Endothelial cell of umbilical vein (primary cell): ENCODE data around the gene DLEC1. TPM values are rescaled to one million over a fixed set of nuclear protein-coding genes. Genes with fewer than 3 reads are reported as not detected.

Source experiments
- BruUV-seq: library from RNA; stranded (reverse); fragments of 400-500 nt; replicated peaks from 2 replicates; lab custom pipeline; 2021; lab: Mats Ljungman, UMichigan
- CTCF ChIA-PET: fragments of 300-600, 350-600 bp; sonication (Branson Sonifier 250); formaldehyde crosslinking; loops from one replicate; lab custom pipeline; 2021; ENCODE audit warnings: antibody characterized with exemption, inconsistent platforms; lab: Charles Lee
- POLR2A ChIA-PET: fragments of 300-600, 350-600 bp; sonication (Branson Sonifier 250); formaldehyde crosslinking; loops from one replicate; lab custom pipeline; 2021; ENCODE audit warnings: antibody characterized with exemption, inconsistent platforms; lab: Charles Lee
- DNase-seq: peaks from one replicate; pipeline ENCODE4 v3.0.0-alpha.2; 2011; ENCODE audit warnings: low read depth, low spot score
- FAIRE-seq: peaks from 2 replicates; lab custom pipeline; 2011; peaks lifted over from hg19 to GRCh38; lab: Jason Lieb, UNC
- H2AFZ ChIP-seq: 2 replicates; pipeline ENCODE4 v1.6.0; 2012; ENCODE audit warnings: low read depth, low read length, control low read depth, inconsistent platforms
- H3K27ac ChIP-seq: 2 replicates; pipeline ENCODE4 v1.5.1; 2011; ENCODE audit warnings: low read depth, mild to moderate bottlenecking, control low read depth, low read length, moderate library complexity; ENCODE audit not compliant: insufficient read depth
- H3K27me3 ChIP-seq, 2 experiments: 2 replicates each; pipeline versions ENCODE4 v1.6.0 to v1.6.1; 2011; ENCODE audit warnings: low read length in 2 of 2, mixed read lengths in 1 of 2; ENCODE audit not compliant: control insufficient read depth in 2 of 2, insufficient read depth in 2 of 2
- H3K36me3 ChIP-seq, 2 experiments: 2 replicates in 1 of 2; 3 replicates in 1 of 2; pipeline ENCODE4 v1.5.1; 2011; ENCODE audit warnings: low read length in 2 of 2, mild to moderate bottlenecking in 1 of 2, moderate library complexity in 1 of 2; ENCODE audit not compliant: control insufficient read depth in 2 of 2, insufficient read depth in 2 of 2; ENCODE audit errors: extremely low read depth in 1 of 2
- H3K4me1 ChIP-seq: 3 replicates; pipeline ENCODE4 v1.5.1; 2011; ENCODE audit warnings: mild to moderate bottlenecking, low read length; ENCODE audit not compliant: control insufficient read depth, insufficient read depth; ENCODE audit errors: extremely low read depth
- H3K4me2 ChIP-seq: 2 replicates; pipeline ENCODE4 v1.6.1; 2011; ENCODE audit warnings: low read length, control low read depth, mixed read lengths; ENCODE audit not compliant: insufficient read depth
- H3K4me3 ChIP-seq, 3 experiments: fragments of 200-600 bp in 1 of 3; sonication (generic), shearing (Covaris generic) in 1 of 3; replicated peaks in 1 of 3; 2 replicates each; pipeline ENCODE4 v1.5.1; 2011 to 2016; ENCODE audit warnings: control low read depth in 3 of 3, low read length in 3 of 3, mild to moderate bottlenecking in 2 of 3, inconsistent platforms in 1 of 3, low read depth in 1 of 3, moderate library complexity in 1 of 3; ENCODE audit not compliant: insufficient read depth in 1 of 3
- H3K79me2 ChIP-seq: 2 replicates; pipeline ENCODE4 v1.6.0; 2012; ENCODE audit warnings: low read length, inconsistent platforms; ENCODE audit not compliant: control insufficient read depth, insufficient read depth
- H3K9ac ChIP-seq: replicated peaks from 2 replicates; pipeline ENCODE3; 2011; ENCODE audit warnings: low read length, control low read depth; ENCODE audit not compliant: insufficient read depth; ENCODE audit errors: extremely low read depth
- H3K9me1 ChIP-seq: replicated peaks from 3 replicates; pipeline ENCODE4 v1.6.0; 2011; ENCODE audit warnings: mild to moderate bottlenecking, low read length; ENCODE audit not compliant: control insufficient read depth, insufficient read depth; ENCODE audit errors: extremely low read depth
- H3K9me3 ChIP-seq: replicated peaks from 2 replicates; pipeline ENCODE4 v1.5.1; 2012; ENCODE audit warnings: low read length, inconsistent platforms; ENCODE audit not compliant: control insufficient read depth, insufficient read depth
- H4K20me1 ChIP-seq: replicated peaks from 2 replicates; pipeline ENCODE3; 2011; ENCODE audit warnings: mild to moderate bottlenecking, low read length; ENCODE audit not compliant: control insufficient read depth, insufficient read depth; ENCODE audit errors: extremely low read depth
- EZH2 ChIP-seq: IDR thresholded peaks from 2 replicates; pipeline ENCODE4 v1.6.1; 2012; ENCODE audit warnings: borderline replicate concordance, low read depth, mild to moderate bottlenecking, moderate library complexity, low read length, inconsistent platforms; ENCODE audit not compliant: severe bottlenecking
- FOS ChIP-seq: IDR thresholded peaks from 2 replicates; pipeline ENCODE4 v1.6.1; 2011; ENCODE audit warnings: mild to moderate bottlenecking, low read length, moderate library complexity, borderline replicate concordance; ENCODE audit not compliant: insufficient read depth
- GATA2 ChIP-seq: IDR thresholded peaks from 2 replicates; pipeline ENCODE4 v1.7.0; 2011; ENCODE audit warnings: low read depth, mild to moderate bottlenecking, moderate library complexity, mixed read lengths, low read length; ENCODE audit not compliant: insufficient read length, insufficient read depth
- JUN ChIP-seq: IDR thresholded peaks from 2 replicates; pipeline ENCODE4 v1.6.1; 2011; ENCODE audit warnings: borderline replicate concordance, low read depth; ENCODE audit not compliant: insufficient read length, insufficient read depth
- MYC ChIP-seq: IDR thresholded peaks from one replicate; pipeline ENCODE4 v1.6.1; 2011; ENCODE audit warnings: mild to moderate bottlenecking, low read depth, low read length
- POLR2A ChIP-seq: IDR thresholded peaks from 2 replicates; pipeline ENCODE4 v1.6.1; 2012; ENCODE audit warnings: low read depth, mild to moderate bottlenecking, control low read depth, low read length
- POLR2AphosphoS5 ChIP-seq: IDR thresholded peaks from 2 replicates; pipeline ENCODE4 v1.6.1; 2012; ENCODE audit warnings: low read depth, mild to moderate bottlenecking, control low read depth, low read length, moderate library complexity; ENCODE audit not compliant: insufficient read depth
- dilution Hi-C: fragments of 300-500 bp; cut with MboI; formaldehyde crosslinking; loops from one replicate; pipeline ENCODE4 v1.15.0; 2019; ENCODE audit warnings: low sequenced_read_pairs; ENCODE audit not compliant: extremely low pct_ligation_motif_present
- intact Hi-C: fragments of 100-400 bp; cut with micrococcal nuclease; formaldehyde crosslinking; loops from one replicate; pipeline ENCODE4 v1.10.0; 2022
- polyA plus RNA-seq, 4 experiments: library from polyadenylated mRNA; depleted of rRNA in 3 of 4; stranded (reverse) in 3 of 4; unstranded in 1 of 4; fragments of >200 nt; gene quantifications; 2 replicates each; pipeline versions ENCODE4 v1.2.1 to v1.2.3, GENCODE V29; 2011 to 2012; ENCODE audit warnings: missing spikeins in 1 of 4
- total RNA-seq: library from RNA; stranded (reverse); gene quantifications from 2 replicates; pipeline ENCODE4 v1.2.3, GENCODE V29; 2021
- TF ChIP-seq, protein P1 (sequence below), 2 donors: IDR thresholded peaks; 1 replicate in 1 of 2; 2 replicates in 1 of 2; pipeline ENCODE4 v1.5.1; 2011; ENCODE audit warnings: low read length in 2 of 2, mild to moderate bottlenecking in 2 of 2, moderate library complexity in 2 of 2, control low read depth in 1 of 2, inconsistent platforms in 1 of 2, low read depth in 1 of 2; ENCODE audit not compliant: insufficient read depth in 1 of 2; ENCODE audit errors: extremely low read depth in 1 of 2
- TF ChIP-seq, protein P2 (sequence below): IDR thresholded peaks from 2 replicates; pipeline ENCODE4 v1.6.1; 2011; ENCODE audit not compliant: insufficient read depth, insufficient read length

The DLEC1 gene
- total and polyA plus RNA-seq, 2 donors (not counting 3 experiments of a cell fraction or from before 2014, with no cell fraction given): not detected

DNA sequence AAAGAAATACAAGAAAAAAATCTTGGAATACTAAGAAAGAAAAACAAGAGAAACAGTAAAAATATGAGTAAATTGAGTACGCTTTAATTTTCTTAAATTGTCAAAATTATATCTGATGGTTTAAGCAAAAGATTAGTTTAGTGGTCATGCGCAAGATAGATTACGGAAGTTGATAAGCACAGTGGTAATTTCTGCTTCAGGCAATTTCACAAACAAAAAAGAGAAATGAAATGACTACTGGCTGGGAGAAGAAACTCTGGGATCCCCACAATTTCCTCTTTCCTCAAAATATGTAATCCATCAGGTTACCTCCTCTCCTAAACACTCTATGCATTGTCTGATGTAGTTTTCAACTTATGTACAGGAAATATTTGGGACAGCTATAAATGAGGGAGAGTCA, 108.4 kb downstream of the DLEC1 start:
- Histone ChIP-seq H3K4me2 (no peak overlapping the region), H3K4me3 (no peak overlapping the region), H3K27me3 (peaks cover 3 to 10% of the 10 kb centered on the region in 2 experiments), H3K27ac (no peak overlapping the region), H4K20me1 (no peaks in the 10 kb centered on the region), H2AFZ (no peak overlapping the region), H3K36me3 (no peaks in the 10 kb centered on the region), H3K79me2 (no peaks in the 10 kb centered on the region), H3K9me1 (no peaks in the 10 kb centered on the region), H3K4me1 (no peaks in the 10 kb centered on the region), H3K9me3 (no peaks in the 10 kb centered on the region), H3K9ac (no peak overlapping the region)
- dilution Hi-C loops: no loop called here
- DNase-seq (no peak), FAIRE-seq (no peak)
- ChIA-PET CTCF (no interaction called here), POLR2A (no interaction called here)
- TF ChIP-seq JUN: no peak
- TF ChIP-seq, protein P1, sequence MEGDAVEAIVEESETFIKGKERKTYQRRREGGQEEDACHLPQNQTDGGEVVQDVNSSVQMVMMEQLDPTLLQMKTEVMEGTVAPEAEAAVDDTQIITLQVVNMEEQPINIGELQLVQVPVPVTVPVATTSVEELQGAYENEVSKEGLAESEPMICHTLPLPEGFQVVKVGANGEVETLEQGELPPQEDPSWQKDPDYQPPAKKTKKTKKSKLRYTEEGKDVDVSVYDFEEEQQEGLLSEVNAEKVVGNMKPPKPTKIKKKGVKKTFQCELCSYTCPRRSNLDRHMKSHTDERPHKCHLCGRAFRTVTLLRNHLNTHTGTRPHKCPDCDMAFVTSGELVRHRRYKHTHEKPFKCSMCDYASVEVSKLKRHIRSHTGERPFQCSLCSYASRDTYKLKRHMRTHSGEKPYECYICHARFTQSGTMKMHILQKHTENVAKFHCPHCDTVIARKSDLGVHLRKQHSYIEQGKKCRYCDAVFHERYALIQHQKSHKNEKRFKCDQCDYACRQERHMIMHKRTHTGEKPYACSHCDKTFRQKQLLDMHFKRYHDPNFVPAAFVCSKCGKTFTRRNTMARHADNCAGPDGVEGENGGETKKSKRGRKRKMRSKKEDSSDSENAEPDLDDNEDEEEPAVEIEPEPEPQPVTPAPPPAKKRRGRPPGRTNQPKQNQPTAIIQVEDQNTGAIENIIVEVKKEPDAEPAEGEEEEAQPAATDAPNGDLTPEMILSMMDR (IDR thresholded peaks at IDR 0.05; ENCODE audit: extremely low read depth in 1 of 2, insufficient read depth in 1 of 2, low read depth in 1 of 2, low read length in 2 of 2): no peak
- intact Hi-C loops: no loop called here
- no TSS peak for BruUV-seq

GRCh38 chr3:38148311-38148882, 109.4 kb downstream of the DLEC1 start:
- Histone ChIP-seq H3K9ac (no peak overlapping the region), H2AFZ (no peak overlapping the region), H3K27me3 (peaks cover 3 to 10% of the 10 kb centered on the region in 2 experiments), H3K9me3 (no peaks in the 10 kb centered on the region), H3K4me3 (no peak overlapping the region), H3K36me3 (no peaks in the 10 kb centered on the region), H3K4me1 (no peaks in the 10 kb centered on the region), H3K27ac (no peak overlapping the region), H3K79me2 (no peaks in the 10 kb centered on the region), H3K4me2 (no peak overlapping the region), H4K20me1 (no peaks in the 10 kb centered on the region), H3K9me1 (no peaks in the 10 kb centered on the region)
- dilution Hi-C loops: no loop called here
- FAIRE-seq: no peak
- POLR2A ChIA-PET: interaction anchor here (0.7 kb wide), 1 partner anchor 11 kb away, joined by 4 read pairs; the partner anchor contains the start of gene ACAA1
- no peak for DNase-seq
- no peak for TF ChIP-seq EZH2
- no peak for TF ChIP-seq JUN
- no peak for TF ChIP-seq MYC
- no peak for TF ChIP-seq POLR2AphosphoS5
- TF ChIP-seq GATA2: no peak
- no peak for TF ChIP-seq POLR2A
- TF ChIP-seq, protein P2, sequence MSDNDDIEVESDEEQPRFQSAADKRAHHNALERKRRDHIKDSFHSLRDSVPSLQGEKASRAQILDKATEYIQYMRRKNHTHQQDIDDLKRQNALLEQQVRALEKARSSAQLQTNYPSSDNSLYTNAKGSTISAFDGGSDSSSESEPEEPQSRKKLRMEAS: no peak
- TF ChIP-seq, protein P1 (IDR thresholded peaks at IDR 0.05; ENCODE audit: extremely low read depth in 1 of 2, insufficient read depth in 1 of 2, low read depth in 1 of 2, low read length in 2 of 2): no peak
- TF ChIP-seq FOS: no peak
- intact Hi-C loops: no loop called here
- CTCF ChIA-PET: no interaction called here
- no TSS peak for BruUV-seq
